ENCODE measurements around the gene SLC43A1. TPM values are rescaled to one million over a fixed set of nuclear protein-coding genes. Genes with fewer than 3 reads are reported as not detected.

Gene SLC43A1
- polyA plus RNA-seq, 1 of the 3 experiments (the other 2 are of a cell fraction), result 4.4 TPM

- TF ChIP-seq CHD2 (IDR thresholded peaks at IDR 0.05; ENCODE audit: low read length, partially characterized antibody) (no peak), JUND (IDR thresholded peaks at IDR 0.05) (no peak), TCF12 (IDR thresholded peaks at IDR 0.05) (no peak), EZH2phosphoT487 (IDR thresholded peaks at IDR 0.05; ENCODE audit: borderline replicate concordance, low read depth) (no peak), SMC3 (IDR thresholded peaks at IDR 0.05; ENCODE audit: low read depth, low read length) (no peak), FOXJ3 (CRISPR knock-in tag; IDR thresholded peaks at IDR 0.05) (no peak), TAF1 (IDR thresholded peaks at IDR 0.05; ENCODE audit: borderline replicate concordance, low read depth, low read length) (no peak)
- TF ChIP-seq, protein P1, sequence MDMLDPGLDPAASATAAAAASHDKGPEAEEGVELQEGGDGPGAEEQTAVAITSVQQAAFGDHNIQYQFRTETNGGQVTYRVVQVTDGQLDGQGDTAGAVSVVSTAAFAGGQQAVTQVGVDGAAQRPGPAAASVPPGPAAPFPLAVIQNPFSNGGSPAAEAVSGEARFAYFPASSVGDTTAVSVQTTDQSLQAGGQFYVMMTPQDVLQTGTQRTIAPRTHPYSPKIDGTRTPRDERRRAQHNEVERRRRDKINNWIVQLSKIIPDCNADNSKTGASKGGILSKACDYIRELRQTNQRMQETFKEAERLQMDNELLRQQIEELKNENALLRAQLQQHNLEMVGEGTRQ (IDR thresholded peaks at IDR 0.05; ENCODE audit: borderline replicate concordance, low read depth, low read length), result no peak
These were observed 7.9 kb upstream of the SLC43A1 start (continued) for GRCh38 chr11:57523419-57523818.

- POLR2A ChIA-PET, result no interaction called here
- Histone ChIP-seq H3K4me1 (ENCODE audit: control insufficient read depth in 1 of 2, insufficient read depth in 2 of 2, low read depth in 1 of 2, low read length in 1 of 2) (no peaks in the 10 kb centered on the region), H3K9me3 (no peaks in the 10 kb centered on the region), H4K20me1 (ENCODE audit: insufficient read depth) (no peaks in the 10 kb centered on the region), H2AFZ (ENCODE audit: low read depth) (no peak overlapping the region), H3F3A (replicated peaks; ENCODE audit: insufficient read depth) (no peaks in the 10 kb centered on the region), H3K27me3 (ENCODE audit: insufficient read depth) (no peaks in the 10 kb centered on the region), H3K4me3 (ENCODE audit: low read depth in 2 of 2, low read length in 1 of 2) (no peak overlapping the region), H3K36me3 (replicated peaks in 1 of 2; ENCODE audit: control insufficient read depth in 1 of 2, insufficient read depth in 2 of 2, low read length in 1 of 2) (no peaks in the 10 kb centered on the region), H3K27ac (ENCODE audit: low read depth in 2 of 2, low read length in 1 of 2) (no peak overlapping the region), H3K79me2 (ENCODE audit: insufficient read depth) (0 out of 2 replicates have a peak, but pooled peaks cover 5% of the 10 kb centered on the region), H3K9ac (no peak overlapping the region), H3K4me2 (no peak overlapping the region), H3K9me2 (no peaks in the 10 kb centered on the region)
- TF ChIP-seq RAD21 (IDR thresholded peaks at IDR 0.05; ENCODE audit: low read length) (no peak), RCOR1 (IDR thresholded peaks at IDR 0.05; ENCODE audit: low read length) (no peak), RFX5 (IDR thresholded peaks at IDR 0.05; ENCODE audit: low read length) (no peak)
- TF ChIP-seq, protein P2, sequence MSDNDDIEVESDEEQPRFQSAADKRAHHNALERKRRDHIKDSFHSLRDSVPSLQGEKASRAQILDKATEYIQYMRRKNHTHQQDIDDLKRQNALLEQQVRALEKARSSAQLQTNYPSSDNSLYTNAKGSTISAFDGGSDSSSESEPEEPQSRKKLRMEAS (IDR thresholded peaks at IDR 0.05; ENCODE audit: low read depth), result no peak
- no peak for DNase-seq
- CTCF ChIA-PET, result interaction anchor here (0.8 to 3.4 kb wide), 5 partner anchors 28 to 124 kb away, joined by 3 to 27 read pairs (median 4); no protein-coding TSS in a partner anchor
- 86% methylated on average over 2 of the region's 2 CpGs for WGBS (ENCODE audit: low lambda C conversion rate)
These were observed 5.6 kb upstream of the SLC43A1 start for GRCh38 chr11:57521116-57521515.

- no peak for DNase-seq
- ChIA-PET POLR2A (interaction anchor here (0.8 to 1.9 kb wide), 2 partner anchors 17 to 22 kb away, joined by 3 to 5 read pairs; no protein-coding TSS in a partner anchor), CTCF (interaction anchor here (0.7 to 6.9 kb wide), 11 partner anchors 12 to 170 kb away, joined by 3 to 106 read pairs (median 18); partner anchors contain the start of genes RTN4RL2, TIMM10 and UBE2L6)
- WGBS (ENCODE audit: low lambda C conversion rate), result 34% methylated on average over 5 of the region's 5 CpGs
- H3K9me2 ChIP-seq, result no peaks in the 10 kb centered on the region
- peaks cover 0 to 9% of the 10 kb centered on the region in 2 experiments; a peak in 1 of 4 replicates for H3K4me1 ChIP-seq (ENCODE audit: control insufficient read depth in 1 of 2, insufficient read depth in 2 of 2, low read depth in 1 of 2, low read length in 1 of 2)
- no peaks in the 10 kb centered on the region for H3K79me2 ChIP-seq (ENCODE audit: insufficient read depth)
- H4K20me1 ChIP-seq (ENCODE audit: insufficient read depth), result no peaks in the 10 kb centered on the region
- no peaks in the 10 kb centered on the region for H3K9me3 ChIP-seq
- H3F3A ChIP-seq (replicated peaks; ENCODE audit: insufficient read depth), result no peaks in the 10 kb centered on the region
- TF ChIP-seq NFIC (IDR thresholded peaks at IDR 0.05; ENCODE audit: borderline replicate concordance), result no peak
- no peak for TF ChIP-seq TCF12 (IDR thresholded peaks at IDR 0.05)
- no peak for TF ChIP-seq CHD2 (IDR thresholded peaks at IDR 0.05; ENCODE audit: low read length, partially characterized antibody)
- TF ChIP-seq, protein P3, sequence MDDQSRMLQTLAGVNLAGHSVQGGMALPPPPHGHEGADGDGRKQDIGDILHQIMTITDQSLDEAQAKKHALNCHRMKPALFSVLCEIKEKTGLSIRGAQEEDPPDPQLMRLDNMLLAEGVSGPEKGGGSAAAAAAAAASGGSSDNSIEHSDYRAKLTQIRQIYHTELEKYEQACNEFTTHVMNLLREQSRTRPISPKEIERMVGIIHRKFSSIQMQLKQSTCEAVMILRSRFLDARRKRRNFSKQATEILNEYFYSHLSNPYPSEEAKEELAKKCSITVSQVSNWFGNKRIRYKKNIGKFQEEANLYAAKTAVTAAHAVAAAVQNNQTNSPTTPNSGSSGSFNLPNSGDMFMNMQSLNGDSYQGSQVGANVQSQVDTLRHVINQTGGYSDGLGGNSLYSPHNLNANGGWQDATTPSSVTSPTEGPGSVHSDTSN (IDR thresholded peaks at IDR 0.05), result no peak
- no peak for TF ChIP-seq NRF1 (IDR thresholded peaks at IDR 0.05; ENCODE audit: low read depth, low read length)
- TF ChIP-seq RCOR1 (IDR thresholded peaks at IDR 0.05; ENCODE audit: low read length), result no peak
- no peak for TF ChIP-seq SMC3 (IDR thresholded peaks at IDR 0.05; ENCODE audit: low read depth, low read length)
- TF ChIP-seq MXI1 (IDR thresholded peaks at IDR 0.05; ENCODE audit: low read depth, low read length), result no peak
- TF ChIP-seq ELF1 (IDR thresholded peaks at IDR 0.05), result no peak
- no peak for TF ChIP-seq RAD21 (IDR thresholded peaks at IDR 0.05; ENCODE audit: low read length)
- TF ChIP-seq TEAD4 (IDR thresholded peaks at IDR 0.05; ENCODE audit: borderline replicate concordance, insufficient read depth), result no peak
- no peak for TF ChIP-seq GATA2 (CRISPR knock-in tag; IDR thresholded peaks at IDR 0.05)
- no peak for TF ChIP-seq SIN3A (IDR thresholded peaks at IDR 0.05; ENCODE audit: borderline replicate concordance, low read depth, low read length)
- no peak for TF ChIP-seq FOXJ3 (CRISPR knock-in tag; IDR thresholded peaks at IDR 0.05)
- TF ChIP-seq, protein P2 (IDR thresholded peaks at IDR 0.05; ENCODE audit: low read depth), result no peak
- TF ChIP-seq, protein P1 (IDR thresholded peaks at IDR 0.05; ENCODE audit: borderline replicate concordance, low read depth, low read length), result no peak
- TF ChIP-seq RXRA (IDR thresholded peaks at IDR 0.05; ENCODE audit: borderline replicate concordance, low read depth), result no peak
- TF ChIP-seq, protein P4, sequence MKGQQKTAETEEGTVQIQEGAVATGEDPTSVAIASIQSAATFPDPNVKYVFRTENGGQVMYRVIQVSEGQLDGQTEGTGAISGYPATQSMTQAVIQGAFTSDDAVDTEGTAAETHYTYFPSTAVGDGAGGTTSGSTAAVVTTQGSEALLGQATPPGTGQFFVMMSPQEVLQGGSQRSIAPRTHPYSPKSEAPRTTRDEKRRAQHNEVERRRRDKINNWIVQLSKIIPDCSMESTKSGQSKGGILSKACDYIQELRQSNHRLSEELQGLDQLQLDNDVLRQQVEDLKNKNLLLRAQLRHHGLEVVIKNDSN (IDR thresholded peaks at IDR 0.05; ENCODE audit: borderline replicate concordance, low read depth), result no peak
- H3K27ac ChIP-seq (ENCODE audit: low read depth in 2 of 2, low read length in 1 of 2), result no peak overlapping the region
- no peaks in the 10 kb centered on the region for H3K27me3 ChIP-seq (ENCODE audit: insufficient read depth)
- H3K4me2 ChIP-seq, result peak overlapping the region; percentile 94
- H3K36me3 ChIP-seq (replicated peaks in 1 of 2; ENCODE audit: control insufficient read depth in 1 of 2, insufficient read depth in 2 of 2, low read length in 1 of 2), result no peaks in the 10 kb centered on the region
- H3K9ac ChIP-seq, result peak overlapping the region; percentile 40
- H2AFZ ChIP-seq (ENCODE audit: low read depth), result peak overlapping the region; percentile 85
- peak overlapping the region; percentile 69 to 78 for H3K4me3 ChIP-seq (ENCODE audit: low read depth in 2 of 2, low read length in 1 of 2)
These were observed 550 bp upstream of the SLC43A1 start for GRCh38 chr11:57516061-57516443.

Measured in SK-N-SH (cell line).